C4-2B (cell line): Measurements from ENCODE around the gene TEX9.

Experiments used
- CTCF ChIP-seq: fragments of 450-650 bp; conservative IDR thresholded peaks from 2 replicates; pipeline ENCODE4 v1.5.1; 2017; ENCODE audit warnings: mild to moderate bottlenecking
- ZFX ChIP-seq: fragments of 450-650 bp; IDR thresholded peaks from 2 replicates; pipeline ENCODE4 v1.6.1; 2017

- TF ChIP-seq CTCF (no peak), ZFX (no peak)
These were observed 107.8 kb downstream of the TEX9 start for GRCh38 chr15:56473017-56473416.
